ENCODE measurements around the gene TRA2B. TPM values are rescaled to one million over a fixed set of nuclear protein-coding genes. Genes with fewer than 3 reads are reported as not detected.

TRA2B gene
- total RNA-seq, 1 experiment from 2014 or later, result 238 TPM

GRCh38 chr3:185939721-185940120 lies 1.9 kb upstream of the TRA2B start:
- CTCF ChIA-PET, result no interaction called here
- Mint-ChIP-seq H3K9me3 (ENCODE audit: low read depth, unreplicated experiment) (no peaks in the 10 kb centered on the region), H3K27me3 (ENCODE audit: unreplicated experiment) (no peaks in the 10 kb centered on the region), H3K4me1 (ENCODE audit: low read depth, unreplicated experiment) (peaks cover 30% of the 10 kb centered on the region), H3K27ac (ENCODE audit: unreplicated experiment) (no peak overlapping the region), H3K36me3 (ENCODE audit: insufficient read depth, unreplicated experiment) (peaks cover 38% of the 10 kb centered on the region), H3K4me3 (ENCODE audit: low read depth, unreplicated experiment) (no peak overlapping the region)
- no peak for TF ChIP-seq CTCF (IDR thresholded peaks at IDR 0.05; ENCODE audit: unreplicated experiment)
- no TSS peak for BruUV-seq (replicated peaks)
- no peak for DNase-seq
- intact Hi-C loops (cut with micrococcal nuclease; ENCODE audit: unreplicated experiment), result no loop called here

GRCh38 chr3:185936814-185937688 lies 763 bp downstream of the TRA2B start:
- CTCF ChIA-PET, result interaction anchor here (0.7 to 1.6 kb wide), 7 partner anchors 9 to 277 kb away, joined by 3 to 7 read pairs (median 3); no protein-coding TSS in a partner anchor
- Mint-ChIP-seq H3K27me3 (ENCODE audit: unreplicated experiment) (no peaks in the 10 kb centered on the region), H3K4me1 (ENCODE audit: low read depth, unreplicated experiment) (peaks cover 31% of the 10 kb centered on the region), H3K36me3 (ENCODE audit: insufficient read depth, unreplicated experiment) (peaks cover 55% of the 10 kb centered on the region), H3K4me3 (ENCODE audit: low read depth, unreplicated experiment) (peak overlapping the region; percentile 95), H3K9me3 (ENCODE audit: low read depth, unreplicated experiment) (no peaks in the 10 kb centered on the region), H3K27ac (ENCODE audit: unreplicated experiment) (peak overlapping the region; percentile 99)
- peak; percentile 97 for DNase-seq
- intact Hi-C loops (cut with micrococcal nuclease; ENCODE audit: unreplicated experiment), result no loop called here
- TSS peak; percentile 20 for BruUV-seq (replicated peaks)
- TF ChIP-seq CTCF (IDR thresholded peaks at IDR 0.05; ENCODE audit: unreplicated experiment), result no peak

- H3K9me3 Mint-ChIP-seq (ENCODE audit: low read depth, unreplicated experiment), result no peaks in the 10 kb centered on the region
- CTCF ChIA-PET, result interaction anchor here (0.6 to 1.6 kb wide), 7 partner anchors 8 to 470 kb away, joined by 3 to 7 read pairs (median 3); no protein-coding TSS in a partner anchor
- intact Hi-C loops (cut with micrococcal nuclease; ENCODE audit: unreplicated experiment), result no loop called here
- H3K4me1 Mint-ChIP-seq (ENCODE audit: low read depth, unreplicated experiment), result peaks cover 31% of the 10 kb centered on the region
- BruUV-seq (replicated peaks), result no TSS peak
- no peak for TF ChIP-seq CTCF (IDR thresholded peaks at IDR 0.05; ENCODE audit: unreplicated experiment)
- H3K27me3 Mint-ChIP-seq (ENCODE audit: unreplicated experiment), result no peaks in the 10 kb centered on the region
- H3K27ac Mint-ChIP-seq (ENCODE audit: unreplicated experiment), result peak overlapping the region; percentile 99
- H3K4me3 Mint-ChIP-seq (ENCODE audit: low read depth, unreplicated experiment), result peak overlapping the region; percentile 95
- peaks cover 63% of the 10 kb centered on the region for H3K36me3 Mint-ChIP-seq (ENCODE audit: insufficient read depth, unreplicated experiment)
- DNase-seq, result no peak
Observed at GRCh38 chr3:185936273-185936629, 1.6 kb downstream of the TRA2B start.

GRCh38 chr3:185935465-185936272 lies 2.1 kb downstream of the TRA2B start:
- intact Hi-C loops (cut with micrococcal nuclease; ENCODE audit: unreplicated experiment), result no loop called here
- no TSS peak for BruUV-seq (replicated peaks)
- DNase-seq, result peak; percentile 35
- H3K27me3 Mint-ChIP-seq (ENCODE audit: unreplicated experiment), result no peaks in the 10 kb centered on the region
- TF ChIP-seq CTCF (IDR thresholded peaks at IDR 0.05; ENCODE audit: unreplicated experiment), result no peak
- CTCF ChIA-PET, result interaction anchor here (0.6 to 1.6 kb wide), 6 partner anchors 8 to 470 kb away, joined by 3 to 7 read pairs (median 3); no protein-coding TSS in a partner anchor
- H3K4me1 Mint-ChIP-seq (ENCODE audit: low read depth, unreplicated experiment), result peaks cover 36% of the 10 kb centered on the region
- H3K36me3 Mint-ChIP-seq (ENCODE audit: insufficient read depth, unreplicated experiment), result peaks cover 69% of the 10 kb centered on the region
- H3K27ac Mint-ChIP-seq (ENCODE audit: unreplicated experiment), result peak overlapping the region; percentile 99
- no peaks in the 10 kb centered on the region for H3K9me3 Mint-ChIP-seq (ENCODE audit: low read depth, unreplicated experiment)
- H3K4me3 Mint-ChIP-seq (ENCODE audit: low read depth, unreplicated experiment), result peak overlapping the region; percentile 95

All from Calu3 (cell line).